Activated T-cell treated with anti-CD3 and anti-CD28 coated beads, Interleukin-2, amount 50 U/mL, for 72 hours (primary cell): ENCODE measurements around the gene DCLK3. TPM values are rescaled to one million over a fixed set of nuclear protein-coding genes. Genes with fewer than 3 reads are reported as not detected.

Experiments used
- ATAC-seq, 2 donors: fragments of 150-1000 bp; cut with Tn5 transposase; replicated peaks in 1 of 2; 2 replicates each; pipeline ENCODE4 v1.10.0; 2021; ENCODE audit warnings: moderate library complexity in 2 of 2, mild to moderate bottlenecking in 1 of 2
- DNase-seq, 2 donors: peaks; one replicate each; pipeline ENCODE4 v3.0.0; 2021 to 2022; ENCODE audit warnings: mixed read lengths in 1 of 2
- H3K27ac Mint-ChIP-seq: one replicate; pipeline ENCODE4 v1.8.0; 2022; ENCODE audit warnings: mild to moderate bottlenecking, moderate library complexity, mixed read lengths
- H3K27me3 Mint-ChIP-seq: one replicate; pipeline ENCODE4 v1.8.0; 2022; ENCODE audit warnings: low read depth, mixed read lengths
- H3K36me3 Mint-ChIP-seq, 2 donors: one replicate each; pipeline ENCODE4 v1.8.0; 2022; ENCODE audit warnings: mixed read lengths in 2 of 2, mild to moderate bottlenecking in 1 of 2; ENCODE audit not compliant: insufficient read depth in 2 of 2
- H3K4me1 Mint-ChIP-seq: one replicate; pipeline ENCODE4 v1.8.0; 2022; ENCODE audit warnings: low read depth, mixed read lengths
- H3K4me3 Mint-ChIP-seq, 2 donors: one replicate each; pipeline ENCODE4 v1.8.0; 2022; ENCODE audit warnings: mild to moderate bottlenecking in 2 of 2, mixed read lengths in 2 of 2, moderate library complexity in 2 of 2
- H3K9me3 Mint-ChIP-seq, 2 donors: one replicate each; pipeline ENCODE4 v1.8.0; 2022; ENCODE audit warnings: mixed read lengths in 2 of 2
- total RNA-seq, 2 donors: library from RNA; stranded (reverse); gene quantifications; one replicate each; pipeline ENCODE4 v1.2.3, GENCODE V29; 2022

DCLK3 gene
- total RNA-seq, 2 donors from 2014 or later, result 0.05 TPM; not detected in 1

DNA sequence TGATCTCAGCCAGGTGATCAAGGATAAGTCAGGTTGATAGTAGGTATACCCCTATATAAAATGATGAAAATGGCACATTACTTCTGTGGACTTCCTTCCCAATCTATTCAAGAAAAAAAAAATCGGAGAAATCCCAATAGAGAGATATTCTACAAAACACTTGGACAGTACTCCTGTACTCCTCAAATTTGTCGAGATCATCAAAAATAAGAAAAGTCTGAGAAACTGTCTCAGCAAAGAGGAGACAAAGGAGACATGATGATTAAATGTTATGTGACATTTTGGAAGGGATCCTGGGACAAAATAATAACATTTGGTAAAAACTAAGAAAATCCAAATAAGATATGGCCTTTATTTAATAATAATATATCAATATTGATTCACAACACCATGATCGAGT is 94.6 kb downstream of the DCLK3 start:
- no peaks in the 10 kb centered on the region for H3K4me1 Mint-ChIP-seq
- DNase-seq (no peak), ATAC-seq (no peak)
- H3K9me3 Mint-ChIP-seq, result no peaks in the 10 kb centered on the region
- no peak overlapping the region for H3K4me3 Mint-ChIP-seq
- H3K27me3 Mint-ChIP-seq, result peaks cover 14% of the 10 kb centered on the region
- H3K27ac Mint-ChIP-seq, result no peak overlapping the region
- no peaks in the 10 kb centered on the region for H3K36me3 Mint-ChIP-seq

DNA sequence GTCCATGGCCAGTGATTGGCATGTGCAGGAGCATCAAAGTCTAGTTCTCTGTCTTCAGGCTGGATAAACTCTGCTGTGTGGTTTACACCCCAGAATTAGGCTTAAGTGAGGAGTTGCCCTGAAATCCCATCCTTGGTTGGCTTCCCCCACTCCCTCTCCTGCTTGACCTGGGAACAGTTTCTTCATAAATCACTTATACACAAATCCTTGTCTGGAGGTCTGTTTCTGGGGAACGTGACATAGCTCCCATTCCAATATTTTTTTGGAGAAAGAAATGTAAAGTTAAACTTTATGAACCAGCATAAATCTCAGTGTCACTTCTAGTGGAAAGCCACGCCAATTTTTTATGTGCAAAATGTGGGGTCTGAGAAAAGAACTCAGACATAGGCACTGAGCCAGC is 98.2 kb downstream of the DCLK3 start:
- Mint-ChIP-seq H3K27me3 (peaks cover 31% of the 10 kb centered on the region), H3K36me3 (no peaks in the 10 kb centered on the region), H3K9me3 (no peaks in the 10 kb centered on the region), H3K27ac (no peak overlapping the region), H3K4me3 (no peak overlapping the region), H3K4me1 (no peaks in the 10 kb centered on the region)
- no peak for DNase-seq
- ATAC-seq, result no peak

DNA sequence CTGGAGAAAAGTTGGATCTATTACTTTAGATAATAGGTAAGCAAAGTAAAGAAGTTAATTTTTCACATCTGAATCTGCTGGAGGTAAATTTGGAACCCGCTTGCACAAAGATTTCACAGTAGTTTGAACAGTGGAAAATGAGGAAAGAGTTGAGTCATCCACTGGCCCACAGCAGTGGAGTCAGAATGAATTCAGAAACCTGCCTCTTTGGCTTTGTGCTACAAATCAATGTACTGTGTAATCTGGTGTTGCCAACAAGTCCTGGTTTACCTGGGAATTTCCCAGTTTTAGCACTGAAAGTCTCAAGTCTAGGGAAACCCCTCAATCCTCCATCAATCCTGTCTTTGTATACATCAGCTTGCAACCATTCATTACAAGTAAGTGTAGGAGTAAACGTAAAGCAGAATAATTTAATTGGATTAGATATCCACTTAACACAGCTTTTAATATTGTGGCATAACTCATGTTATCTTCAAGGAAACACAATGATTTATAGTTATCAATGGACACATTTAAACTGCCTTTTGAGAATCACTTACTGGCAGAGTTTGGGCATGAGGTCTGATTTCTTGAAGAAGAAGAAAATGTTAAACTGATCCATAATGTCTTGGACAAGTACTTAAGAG is 100.6 kb downstream of the DCLK3 start:
- ATAC-seq (no peak), DNase-seq (no peak)
- H3K4me1 Mint-ChIP-seq, result no peaks in the 10 kb centered on the region
- no peaks in the 10 kb centered on the region for H3K36me3 Mint-ChIP-seq
- H3K4me3 Mint-ChIP-seq, result no peak overlapping the region
- no peak overlapping the region for H3K27ac Mint-ChIP-seq
- H3K27me3 Mint-ChIP-seq, result peaks cover 26% of the 10 kb centered on the region
- no peaks in the 10 kb centered on the region for H3K9me3 Mint-ChIP-seq

DNA sequence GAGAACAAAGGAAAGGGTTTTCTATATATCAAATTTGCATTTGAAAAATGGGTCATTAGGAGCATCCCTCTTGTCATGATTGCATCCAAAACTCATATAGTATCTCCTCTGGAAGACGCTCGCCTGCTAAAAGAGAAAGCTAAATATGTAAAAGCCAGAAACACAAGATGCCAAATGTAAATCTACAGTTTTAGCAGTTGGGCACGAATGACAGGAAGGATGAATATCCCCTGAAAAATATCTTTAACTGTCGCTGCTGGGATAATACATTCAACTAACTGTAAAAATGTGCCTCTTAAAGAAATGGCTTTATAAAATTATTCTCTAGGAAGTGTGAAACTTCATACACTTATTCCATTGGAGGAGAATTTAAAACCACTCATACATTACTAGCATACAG is 101.7 kb downstream of the DCLK3 start:
- Mint-ChIP-seq H3K4me1 (no peaks in the 10 kb centered on the region), H3K27ac (no peak overlapping the region), H3K9me3 (no peaks in the 10 kb centered on the region), H3K27me3 (peaks cover 34% of the 10 kb centered on the region), H3K36me3 (no peaks in the 10 kb centered on the region), H3K4me3 (no peak overlapping the region)
- no peak for DNase-seq
- ATAC-seq, result no peak

Other genes starting within 250 kb of the DCLK3 start
- 10 to 100 TPM; 19.1 to 25.8 TPM for gene TRANK1, start 180.5 kb upstream of the DCLK3 start, total RNA-seq
- 10 to 100 TPM; 12.1 to 19.0 TPM for gene EPM2AIP1, start 228.6 kb upstream of the DCLK3 start, total RNA-seq
- gene MLH1, start 229.0 kb upstream of the DCLK3 start, total RNA-seq, result 10 to 100 TPM; 80.3 to 81.8 TPM